ENCODE measurements around the gene PLEKHM3. TPM values are rescaled to one million over a fixed set of nuclear protein-coding genes. Genes with fewer than 3 reads are reported as not detected.

PLEKHM3 gene
- total RNA-seq, 1 donor from 2014 or later: 15.6 TPM

DNA sequence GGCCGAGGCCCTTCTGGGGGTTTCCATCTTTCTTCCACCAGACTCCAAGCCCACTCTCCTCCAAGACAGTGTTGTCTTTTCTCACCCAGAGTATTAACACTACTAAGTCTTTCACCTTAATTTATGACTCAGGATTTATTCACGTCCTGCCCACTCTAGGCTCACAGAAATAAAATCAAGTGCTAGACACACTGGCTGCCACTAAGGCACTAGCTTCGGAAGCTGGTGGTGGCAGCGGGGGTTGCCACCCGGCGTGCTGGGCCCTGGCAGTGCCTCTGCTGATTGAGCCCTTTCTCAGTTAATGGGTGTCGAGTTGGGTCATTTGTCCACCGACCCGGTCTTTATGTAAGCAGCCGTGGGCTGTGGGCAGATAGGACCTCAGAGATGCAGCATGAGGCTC is 162.0 kb downstream of the PLEKHM3 start:
- DNase-seq (ENCODE audit: low spot score): no peak

DNA sequence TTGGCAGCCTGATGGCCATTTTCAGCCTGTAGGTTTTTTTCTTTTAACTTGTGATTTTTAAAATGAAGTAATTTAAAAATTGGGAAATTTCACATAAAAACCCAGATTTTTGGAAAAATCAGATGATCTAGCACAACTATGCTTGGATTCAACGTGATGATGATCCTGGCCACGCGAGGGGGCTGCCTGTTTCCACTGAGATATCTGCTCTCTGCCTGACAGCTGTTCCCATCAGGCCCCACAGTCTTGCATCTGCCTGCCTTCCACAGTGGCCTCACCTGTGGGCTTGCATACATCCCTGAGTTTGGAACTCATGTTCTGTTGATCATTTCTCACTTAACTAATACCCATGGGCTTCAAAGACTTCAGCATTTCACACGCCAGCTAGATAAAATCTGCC is 163.5 kb downstream of the PLEKHM3 start:
- no peak for DNase-seq (ENCODE audit: low spot score)

- DNase-seq (ENCODE audit: low spot score): no peak
Measured at GRCh38 chr2:207860685-207861084, 164.6 kb downstream of the PLEKHM3 start.

- no peak for DNase-seq (ENCODE audit: low spot score)
Measured at GRCh38 chr2:207855591-207855990, 169.7 kb downstream of the PLEKHM3 start.

DNA sequence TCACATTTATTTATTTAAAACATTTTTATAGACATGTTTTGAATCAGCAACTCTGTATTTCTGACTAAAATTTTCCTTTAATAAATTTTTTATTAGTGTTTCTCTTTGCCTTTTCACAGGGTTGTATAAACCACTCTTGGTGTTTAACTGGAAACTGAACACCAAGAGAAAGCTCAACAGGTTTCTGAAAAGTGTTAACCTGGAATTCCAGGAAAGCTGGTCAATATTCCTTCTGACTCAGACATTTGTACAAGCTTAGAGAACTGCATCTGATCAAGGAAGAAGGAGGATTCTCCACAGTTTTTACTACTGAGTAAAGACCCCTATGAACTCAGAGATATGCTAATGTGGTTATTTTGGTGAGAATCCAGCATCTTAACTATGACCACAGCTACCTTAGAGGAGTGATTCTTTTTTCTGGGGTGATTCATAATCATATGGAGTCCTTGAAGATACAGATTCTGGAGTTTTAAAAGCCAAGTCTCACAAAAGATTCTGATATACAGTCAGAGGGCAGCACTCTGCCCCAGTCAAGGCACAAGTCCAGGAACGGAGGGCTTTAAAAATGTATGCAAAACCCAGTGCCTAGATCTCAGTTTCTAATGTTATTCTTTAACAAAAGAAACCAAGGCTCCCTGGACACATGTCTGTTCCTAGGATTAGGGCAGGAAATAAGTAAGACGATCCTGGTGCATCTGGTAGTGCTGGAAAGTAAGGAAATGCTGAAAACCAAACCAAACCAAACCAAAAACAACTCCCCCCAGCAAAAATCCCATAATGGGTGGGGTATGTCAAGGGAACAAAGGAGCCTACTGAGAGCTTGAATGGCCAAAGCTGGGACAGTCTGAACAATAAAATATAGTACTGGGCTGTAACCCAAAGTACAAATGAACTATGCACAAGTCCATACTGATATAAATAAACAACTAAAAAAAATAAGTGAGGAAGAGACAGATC is 170.6 kb downstream of the PLEKHM3 start:
- no peak for DNase-seq (ENCODE audit: low spot score)

GRCh38 chr2:207852791-207853190 is 172.5 kb downstream of the PLEKHM3 start:
- no peak for DNase-seq (ENCODE audit: low spot score)

DNA sequence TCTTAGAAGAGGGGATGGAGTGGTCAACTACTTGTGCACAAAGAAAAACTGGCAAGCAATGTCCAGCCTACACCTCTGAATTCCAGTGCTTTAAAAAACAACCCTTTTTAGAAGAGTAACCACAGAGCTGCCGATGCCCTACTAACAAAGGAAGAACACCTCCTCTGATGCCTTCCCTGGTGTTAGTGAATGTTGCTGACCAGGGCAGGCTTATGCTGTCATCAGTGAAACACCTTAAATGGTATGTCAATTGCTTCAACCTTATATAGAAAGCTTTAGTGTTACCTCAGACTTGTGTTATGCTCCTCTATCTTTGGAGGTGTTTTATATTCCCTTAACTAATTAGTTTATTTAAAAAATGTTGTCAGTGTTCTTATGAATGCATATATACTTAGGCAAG is 175.9 kb downstream of the PLEKHM3 start:
- no peak for DNase-seq (ENCODE audit: low spot score)

- no peak for DNase-seq (ENCODE audit: low spot score)
Measured at GRCh38 chr2:207848545-207848928, 176.8 kb downstream of the PLEKHM3 start.

- no peak for DNase-seq (ENCODE audit: low spot score)
Measured at GRCh38 chr2:207847807-207848544, 177.4 kb downstream of the PLEKHM3 start.

DNA sequence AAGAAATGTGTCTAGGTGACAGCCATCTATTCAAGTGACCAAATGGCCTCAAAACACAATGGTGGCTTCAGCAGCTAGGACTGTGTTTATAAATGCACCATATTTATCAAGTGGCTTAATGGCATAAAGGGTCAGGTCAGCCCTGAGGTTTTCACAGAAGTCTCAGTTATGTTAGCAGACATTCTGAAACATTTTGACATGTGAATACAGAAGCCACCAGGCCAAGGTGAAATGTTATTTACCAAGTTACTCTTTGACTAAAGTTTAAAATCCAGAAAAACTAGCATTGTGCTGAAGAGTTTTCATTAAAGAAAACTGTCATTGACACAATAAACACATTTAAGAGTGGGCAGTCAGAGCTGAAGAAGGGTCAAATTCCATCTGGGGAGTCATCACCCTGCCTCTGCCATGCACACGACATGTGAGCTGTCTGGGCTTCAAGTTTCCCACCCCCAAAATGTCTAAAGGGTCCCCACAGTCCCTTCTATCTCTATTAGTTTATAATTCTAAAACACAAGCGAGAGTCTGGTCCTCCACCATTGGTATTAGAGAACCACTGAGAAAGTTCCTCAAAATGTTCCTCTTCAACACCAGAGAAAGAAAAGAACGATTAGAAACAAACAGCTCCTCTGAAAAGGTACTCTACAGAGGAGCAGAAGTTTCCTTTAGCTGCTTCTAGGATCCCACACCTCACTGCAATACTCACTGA is 178.1 kb downstream of the PLEKHM3 start:
- no peak for DNase-seq (ENCODE audit: low spot score)

DNA sequence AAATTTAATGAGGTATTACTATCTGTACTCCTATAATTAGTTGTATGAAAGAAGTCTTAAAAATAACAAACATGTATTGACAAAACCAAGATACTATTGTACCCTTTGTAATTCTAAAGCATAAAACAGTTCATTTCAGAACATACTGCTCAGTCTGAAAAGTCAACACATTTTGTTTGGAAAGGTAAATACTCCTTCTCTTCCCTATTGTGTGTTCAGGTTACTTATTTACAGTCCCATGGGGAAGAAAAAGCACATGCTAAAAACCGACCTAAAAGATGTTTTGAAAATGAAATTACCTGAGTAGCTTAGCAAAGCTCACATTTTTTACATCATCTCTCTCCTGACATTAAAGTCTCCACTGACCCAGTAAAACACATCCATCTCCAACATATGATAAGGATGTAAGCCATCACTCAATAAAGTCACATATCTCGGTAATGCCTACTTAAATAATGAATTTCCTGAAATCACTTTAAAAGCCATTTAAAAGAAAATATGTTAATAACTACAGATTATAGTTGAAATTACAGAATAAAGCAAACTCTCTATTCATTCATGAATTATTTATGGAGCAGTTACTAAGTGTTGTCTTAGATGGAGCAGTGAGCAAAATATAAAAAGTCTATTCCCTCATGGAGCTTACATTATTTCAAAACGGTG is 180.0 kb downstream of the PLEKHM3 start:
- no peak for DNase-seq (ENCODE audit: low spot score)

GRCh38 chr2:207844648-207845047 is 180.7 kb downstream of the PLEKHM3 start:
- DNase-seq (ENCODE audit: low spot score): no peak

GRCh38 chr2:207840101-207840500 is 185.2 kb downstream of the PLEKHM3 start:
- DNase-seq (ENCODE audit: low spot score): no peak

DNA sequence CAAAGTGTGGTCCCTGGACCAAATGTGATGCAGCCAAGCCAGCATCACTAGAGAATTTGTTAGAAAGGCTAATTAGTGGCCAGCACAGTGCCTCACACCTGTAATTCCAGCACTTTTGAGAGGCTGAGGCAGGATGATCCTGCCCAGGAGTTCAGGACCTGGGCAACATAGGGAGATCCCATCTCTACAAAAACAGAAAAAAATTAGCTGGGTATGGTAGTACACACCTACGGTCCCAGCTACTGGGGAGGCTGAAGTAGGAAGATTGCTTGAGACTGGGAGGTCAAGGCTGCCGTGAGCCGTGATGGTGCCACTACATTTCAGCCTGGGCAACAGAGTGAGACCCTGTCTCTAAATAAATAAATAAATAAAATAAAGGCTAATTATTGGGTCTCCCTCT is 185.8 kb downstream of the PLEKHM3 start:
- no peak for DNase-seq (ENCODE audit: low spot score)

DNA sequence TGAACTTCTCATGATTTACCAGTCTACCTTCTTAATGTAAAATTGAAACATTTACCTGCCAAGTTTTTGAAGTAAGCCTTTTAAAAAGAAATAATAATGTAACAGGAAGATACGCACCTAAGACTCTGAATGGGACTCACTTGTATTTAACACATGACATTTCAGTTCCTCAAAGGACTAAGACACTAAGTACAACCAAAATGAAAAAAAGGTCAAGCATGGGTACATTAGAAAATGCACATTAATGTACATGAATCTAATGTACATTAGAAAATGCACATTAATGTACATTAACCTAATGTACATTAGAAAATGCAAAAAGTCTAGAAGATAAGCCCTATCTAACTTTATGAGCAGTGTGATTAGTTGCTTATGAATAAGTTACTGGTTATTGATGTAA is 186.3 kb downstream of the PLEKHM3 start:
- DNase-seq (ENCODE audit: low spot score): no peak

DNA sequence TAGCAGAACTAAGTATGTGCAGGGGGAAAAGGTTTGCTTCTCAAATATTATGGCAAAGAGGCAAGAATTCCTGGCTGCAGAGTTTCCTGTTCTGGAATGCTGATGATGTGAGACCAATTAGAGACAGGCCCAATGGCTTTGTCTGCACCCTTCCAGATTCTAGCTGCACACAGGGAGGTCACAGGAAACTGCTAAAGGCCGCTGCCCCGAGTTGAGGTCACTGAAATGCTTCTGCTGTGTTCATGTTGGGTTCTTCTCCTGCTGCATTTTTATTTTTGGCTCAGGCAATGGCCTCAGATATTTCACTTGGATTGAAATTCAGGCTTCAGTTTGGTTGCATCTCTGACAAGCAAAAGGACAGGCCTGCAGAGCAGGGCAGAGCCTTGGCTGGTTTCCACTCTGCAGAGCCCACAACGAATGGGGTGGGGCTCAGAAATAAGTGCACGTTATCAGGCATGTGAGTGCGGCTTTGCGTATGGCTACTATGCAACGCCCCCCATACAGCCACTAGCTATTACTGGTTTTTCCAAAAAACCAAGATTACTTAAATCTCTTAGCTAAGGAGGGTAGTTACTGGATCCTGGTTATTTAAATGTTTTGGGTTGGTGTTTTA is 188.7 kb downstream of the PLEKHM3 start:
- no peak for DNase-seq (ENCODE audit: low spot score)

GRCh38 chr2:207835805-207836204 is 189.5 kb downstream of the PLEKHM3 start:
- DNase-seq (ENCODE audit: low spot score): no peak

GRCh38 chr2:207833251-207833751 is 192.0 kb downstream of the PLEKHM3 start:
- no peak for DNase-seq (ENCODE audit: low spot score)

GRCh38 chr2:207831584-207832248 is 193.6 kb downstream of the PLEKHM3 start:
- DNase-seq (ENCODE audit: low spot score): no peak
